ENCODE data around the gene TGFBR1.
A peak's percentile ranks its signal among the peaks of the same experiment; 100 is the strongest.

Gene TGFBR1

DNA sequence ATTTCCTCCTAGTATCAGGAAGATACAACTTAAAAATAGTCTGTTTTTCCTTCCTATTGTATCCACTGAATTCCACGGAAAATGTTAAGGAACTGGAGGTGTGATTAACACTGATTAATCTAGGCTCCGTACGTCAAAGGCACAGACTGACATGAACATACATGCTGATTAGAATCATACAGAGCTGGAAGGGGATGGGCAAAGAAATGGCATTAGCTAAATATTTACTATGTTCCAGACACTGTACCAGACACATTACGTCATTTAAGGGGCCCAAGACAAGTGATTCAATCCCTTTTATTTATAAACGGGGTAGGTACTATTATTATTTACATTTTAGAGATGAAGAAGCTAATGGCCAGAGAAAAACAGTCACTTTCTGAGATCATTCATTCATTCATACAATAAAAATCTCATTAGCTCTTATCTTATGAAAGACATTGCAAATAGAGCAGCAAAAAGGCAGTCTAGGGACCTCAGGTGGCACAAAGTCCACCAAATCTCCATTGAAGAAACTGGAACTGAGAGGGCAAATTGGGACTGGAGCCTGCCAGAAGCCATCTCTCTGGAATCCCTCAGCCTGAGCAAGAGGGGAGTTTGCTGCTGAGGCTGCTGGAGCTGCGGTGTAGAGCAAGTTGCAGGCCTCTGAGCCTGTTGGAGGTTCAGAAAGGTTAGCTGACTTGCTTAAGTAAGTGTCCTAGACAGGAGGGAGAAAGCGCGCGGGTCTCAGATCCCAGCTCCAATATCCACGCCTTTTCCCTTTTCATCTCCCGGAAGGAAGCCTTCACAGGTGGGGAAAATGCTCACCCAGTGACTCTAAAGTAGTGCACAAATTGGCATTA is 1.6 kb upstream of the TGFBR1 start:
- no peak for DNase-seq
- in situ Hi-C loops (cut with MboI; ENCODE audit: low pct_unique_long_range_greater_than_20kb, low sequenced_read_pairs), result no loop called here

DNA sequence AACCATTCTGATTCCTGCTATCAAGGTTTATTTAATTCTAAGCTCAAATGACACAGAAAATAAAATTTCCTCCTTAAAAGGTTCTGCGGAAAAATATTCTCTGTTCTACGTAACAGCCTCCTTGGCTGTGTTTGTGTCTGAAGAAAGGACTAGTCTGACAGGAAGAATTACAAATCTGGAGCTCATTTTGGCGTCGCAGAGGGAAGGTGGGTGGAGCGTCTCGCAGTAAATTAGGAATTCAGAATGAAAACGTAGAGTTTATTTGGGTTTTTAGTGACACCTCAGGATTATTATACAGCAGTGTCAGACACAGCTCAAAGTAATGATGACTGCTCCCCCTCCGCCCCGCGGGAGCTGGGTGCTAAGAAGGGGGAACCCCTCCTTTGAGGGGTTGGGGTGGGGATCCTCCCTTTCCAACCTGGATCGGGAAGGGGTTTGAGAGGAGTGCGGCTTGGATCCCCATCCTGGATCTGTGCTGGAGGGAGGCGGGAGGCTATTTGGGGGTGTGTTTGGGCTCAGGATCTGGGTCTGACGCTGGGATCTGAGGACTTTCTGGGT is 933 bp upstream of the TGFBR1 start:
- DNase-seq, result no peak
- in situ Hi-C loops (cut with MboI; ENCODE audit: low pct_unique_long_range_greater_than_20kb, low sequenced_read_pairs), result no loop called here

DNA sequence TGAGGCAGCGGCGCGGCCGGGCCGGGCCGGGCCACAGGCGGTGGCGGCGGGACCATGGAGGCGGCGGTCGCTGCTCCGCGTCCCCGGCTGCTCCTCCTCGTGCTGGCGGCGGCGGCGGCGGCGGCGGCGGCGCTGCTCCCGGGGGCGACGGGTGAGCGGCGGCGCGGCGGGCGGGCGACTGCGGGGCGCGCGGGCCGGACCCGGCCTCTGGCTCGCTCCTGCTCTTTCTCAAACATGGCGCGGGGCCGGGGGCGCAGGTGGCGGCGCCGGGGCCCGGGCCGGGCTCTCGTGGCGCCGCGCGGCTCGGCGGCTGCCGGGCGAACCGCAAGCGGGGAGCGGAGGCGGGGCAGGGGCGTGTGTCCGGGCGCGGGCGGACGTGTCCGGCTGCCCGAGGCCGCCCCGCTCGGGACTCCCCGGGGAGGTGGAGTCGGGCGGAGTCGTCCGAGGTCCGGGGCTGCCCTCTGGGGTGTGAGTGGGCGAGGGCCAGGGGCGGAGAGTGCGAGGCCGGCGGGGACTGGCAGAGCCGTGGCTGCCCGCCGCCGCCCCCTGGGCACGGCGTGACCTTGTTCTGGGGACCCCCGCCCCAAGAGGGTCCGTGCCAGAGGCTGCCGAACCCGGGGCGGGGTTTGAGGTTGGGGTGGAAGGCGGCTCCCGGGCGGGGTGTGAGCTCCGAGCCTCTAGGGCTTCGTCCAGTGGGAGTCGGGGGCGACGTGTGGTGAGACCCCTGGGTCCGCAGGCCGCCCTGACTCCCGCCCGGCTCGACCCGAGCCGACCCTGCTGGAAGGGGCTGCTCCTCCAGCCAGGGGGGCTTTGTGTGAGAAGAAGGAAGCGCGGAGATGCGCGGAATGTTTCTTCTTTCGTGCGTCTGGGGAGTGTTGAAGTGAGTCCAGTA is 485 bp downstream of the TGFBR1 start:
- peak; percentile 60 for DNase-seq
- in situ Hi-C loops (cut with MboI; ENCODE audit: low pct_unique_long_range_greater_than_20kb, low sequenced_read_pairs), result no loop called here

DNA sequence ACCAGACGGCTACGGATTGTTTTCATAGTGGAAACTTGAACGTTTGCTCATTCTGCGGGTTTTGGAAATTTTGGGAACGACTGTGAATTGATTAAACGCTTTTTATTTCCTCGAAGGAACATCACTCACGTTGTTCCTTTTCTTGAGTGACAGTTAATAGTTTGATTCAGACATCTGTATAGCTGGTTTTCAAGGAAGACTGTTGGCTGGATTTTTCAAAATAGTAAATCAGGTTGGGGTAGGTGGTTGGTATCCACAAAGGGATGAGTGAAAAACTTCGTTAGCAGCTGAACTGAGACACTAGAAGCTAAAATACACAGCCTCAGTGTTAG is 1.1 kb downstream of the TGFBR1 start:
- in situ Hi-C loops (cut with MboI; ENCODE audit: low pct_unique_long_range_greater_than_20kb, low sequenced_read_pairs), result no loop called here
- DNase-seq, result no peak

DNA sequence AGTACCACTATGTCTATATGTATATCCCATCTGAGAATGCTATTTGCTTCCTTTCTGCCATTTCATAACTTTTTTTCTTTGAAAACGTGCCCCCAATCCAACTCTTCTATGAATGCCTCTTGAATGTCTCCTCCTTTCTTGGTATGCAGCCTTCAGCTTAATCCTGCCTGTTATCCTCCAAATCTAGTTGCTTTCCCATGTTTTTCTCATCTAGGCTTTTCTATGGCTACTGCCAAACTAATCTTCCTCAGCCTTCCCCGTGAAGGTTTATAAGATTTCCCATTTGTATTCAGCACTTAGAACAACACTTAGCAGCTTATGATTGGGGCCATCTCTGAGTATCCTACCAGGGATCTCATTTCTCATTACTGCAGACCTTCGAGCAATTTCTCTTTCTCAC is 2.5 kb downstream of the TGFBR1 start:
- DNase-seq, result no peak
- in situ Hi-C loops (cut with MboI; ENCODE audit: low pct_unique_long_range_greater_than_20kb, low sequenced_read_pairs), result no loop called here

DNA sequence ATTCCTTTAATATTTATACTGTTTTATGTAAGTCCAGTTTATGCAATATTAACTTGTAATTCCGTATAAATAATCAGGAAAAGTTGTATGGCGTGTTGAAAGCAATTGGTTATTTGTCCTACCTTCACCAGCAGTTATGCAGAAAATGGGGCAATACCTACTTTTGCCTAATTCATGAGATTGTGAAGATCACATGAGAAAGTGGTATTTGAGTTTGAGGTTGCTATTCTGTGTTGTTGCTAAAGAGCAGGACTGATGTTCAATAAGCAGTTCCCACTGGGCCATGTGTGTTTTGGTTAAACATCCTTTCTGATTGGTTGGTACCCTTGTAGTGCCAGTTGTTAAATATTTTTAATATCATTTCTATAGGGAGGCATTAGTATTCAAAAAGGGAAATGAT is 3.2 kb downstream of the TGFBR1 start:
- no peak for DNase-seq
- in situ Hi-C loops (cut with MboI; ENCODE audit: low pct_unique_long_range_greater_than_20kb, low sequenced_read_pairs), result no loop called here

DNA sequence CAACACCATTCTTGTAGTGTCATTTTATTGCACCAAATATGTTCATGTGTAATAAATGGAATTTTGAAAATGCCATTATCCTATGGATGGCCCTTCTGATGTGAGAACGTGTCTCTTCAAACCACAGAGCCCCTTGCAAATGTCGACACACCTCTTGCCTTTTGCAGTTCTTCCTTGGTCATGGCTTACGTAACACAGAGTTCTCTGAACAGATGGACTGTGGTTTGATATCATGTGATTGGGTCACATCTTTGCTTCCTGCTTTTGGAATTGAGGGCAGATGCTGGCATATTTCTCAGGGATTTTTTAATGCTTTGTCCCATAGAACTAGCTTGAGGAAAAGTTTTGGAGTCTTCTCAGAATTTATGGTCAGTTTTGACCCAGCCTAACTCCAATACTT is 4.6 kb downstream of the TGFBR1 start:
- peak; percentile 72 for DNase-seq
- in situ Hi-C loops (cut with MboI; ENCODE audit: low pct_unique_long_range_greater_than_20kb, low sequenced_read_pairs), result no loop called here

DNA sequence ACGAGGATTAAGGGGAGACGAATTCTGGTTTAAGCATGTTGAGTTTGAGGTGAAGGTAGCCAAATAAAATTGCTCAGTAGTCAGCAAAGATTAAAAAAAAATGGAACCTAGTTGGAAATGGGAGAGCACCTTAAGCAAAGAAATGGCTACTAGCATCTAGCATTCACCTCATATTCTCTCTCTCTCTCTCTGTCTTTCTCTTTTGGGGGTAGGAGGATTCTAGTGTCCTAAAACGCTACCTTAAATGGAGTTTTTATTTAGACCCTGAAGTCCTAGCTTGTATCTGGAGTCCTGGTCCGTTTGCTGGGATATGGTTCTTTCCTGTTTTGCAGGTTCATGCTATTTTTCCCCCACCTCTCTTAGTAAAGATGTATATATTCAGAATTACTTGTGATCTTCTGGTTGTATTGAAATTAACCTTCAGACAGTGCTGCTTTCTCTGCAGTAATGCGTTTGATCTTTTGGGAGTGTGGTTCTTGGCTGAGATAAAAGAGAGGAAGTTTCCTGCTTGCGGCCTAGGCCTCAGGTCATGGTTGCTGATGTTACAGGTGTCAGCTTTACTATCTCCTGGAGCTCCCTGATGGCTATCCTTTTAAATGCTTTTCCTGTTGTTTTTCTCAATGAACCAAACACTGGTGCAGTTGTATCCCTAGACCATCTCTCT is 8.0 kb downstream of the TGFBR1 start:
- DNase-seq, result no peak
- in situ Hi-C loops (cut with MboI; ENCODE audit: low pct_unique_long_range_greater_than_20kb, low sequenced_read_pairs), result no loop called here

DNA sequence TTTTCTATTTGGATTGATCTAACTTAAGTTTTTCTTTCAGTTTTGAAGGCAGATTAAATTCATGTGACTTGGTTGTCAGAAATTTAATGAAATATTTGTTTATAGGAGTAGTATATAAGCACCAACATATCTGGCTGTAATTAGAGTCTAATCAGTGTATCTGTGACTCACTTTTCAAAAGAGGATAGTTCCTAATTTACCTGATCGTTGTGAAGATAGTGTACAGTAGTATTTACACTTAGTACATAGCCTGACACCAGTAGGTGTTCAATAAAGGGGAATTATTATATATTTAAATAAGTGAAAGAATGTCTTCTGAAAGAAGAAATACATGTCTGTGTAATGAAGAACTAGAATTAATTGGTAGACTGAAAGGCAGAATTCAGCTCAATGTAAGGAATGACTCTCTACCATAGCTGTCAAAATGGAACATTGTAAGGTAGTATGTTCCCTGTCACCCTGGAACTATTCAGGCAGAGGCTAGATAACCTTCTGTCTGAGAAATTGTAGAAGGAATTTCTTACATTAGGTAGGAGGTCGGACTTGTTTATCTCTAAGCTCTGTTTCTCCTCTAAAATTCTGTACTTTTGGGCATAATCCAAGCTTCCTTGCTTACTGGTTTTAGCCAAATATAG is 8.6 kb downstream of the TGFBR1 start:
- no peak for DNase-seq
- in situ Hi-C loops (cut with MboI; ENCODE audit: low pct_unique_long_range_greater_than_20kb, low sequenced_read_pairs), result no loop called here

DNA sequence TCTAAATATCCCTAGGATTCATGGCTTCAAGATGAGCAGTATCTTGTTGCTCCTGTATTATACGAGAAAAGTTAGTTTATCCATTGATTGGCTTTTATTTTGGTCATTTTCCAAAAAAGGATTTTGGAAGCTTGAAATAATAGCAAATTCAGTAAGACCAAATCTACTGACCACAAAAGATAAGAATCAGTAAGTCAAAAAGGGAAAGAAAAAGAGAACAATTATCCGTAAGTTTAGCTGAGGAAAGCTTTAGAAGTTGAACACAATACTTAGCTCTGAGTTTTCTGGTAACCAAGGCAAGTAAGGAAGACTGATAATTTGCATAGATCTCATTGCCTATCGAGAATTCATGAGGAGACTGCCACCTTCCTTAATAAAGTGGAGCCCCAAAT is 9.1 kb downstream of the TGFBR1 start:
- in situ Hi-C loops (cut with MboI; ENCODE audit: low pct_unique_long_range_greater_than_20kb, low sequenced_read_pairs), result no loop called here
- no peak for DNase-seq

DNA sequence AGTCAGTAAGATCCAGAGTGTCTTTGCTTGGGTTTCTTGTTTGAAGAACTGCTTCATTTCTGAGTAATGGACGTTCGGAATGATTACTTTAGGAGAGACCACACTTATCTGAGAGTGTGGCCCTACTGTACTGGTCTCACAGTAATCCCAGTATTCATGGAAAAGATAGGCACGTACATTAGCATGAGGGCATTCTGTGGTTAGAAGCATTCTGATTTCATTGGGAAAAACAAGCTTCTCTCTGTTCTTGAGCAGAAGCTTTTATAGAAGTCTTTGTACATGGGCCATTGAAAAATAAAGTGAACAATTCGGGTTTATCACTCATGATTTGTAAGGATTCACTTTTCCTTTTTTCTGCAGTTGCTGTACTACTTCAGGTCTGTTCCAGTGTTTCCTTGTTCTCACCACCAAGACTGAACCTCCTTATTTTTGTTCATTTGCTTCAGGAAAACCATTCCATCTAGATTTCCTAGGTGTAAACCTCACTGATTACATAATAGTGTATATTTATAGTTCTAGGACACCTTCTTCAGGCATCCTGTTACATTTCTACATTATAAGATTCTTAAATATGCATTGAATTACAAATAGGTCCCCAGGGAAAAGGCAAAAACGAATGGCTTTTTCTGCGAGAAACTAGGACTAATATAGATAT is 10.1 kb downstream of the TGFBR1 start:
- in situ Hi-C loops (cut with MboI; ENCODE audit: low pct_unique_long_range_greater_than_20kb, low sequenced_read_pairs), result no loop called here
- no peak for DNase-seq

DNA sequence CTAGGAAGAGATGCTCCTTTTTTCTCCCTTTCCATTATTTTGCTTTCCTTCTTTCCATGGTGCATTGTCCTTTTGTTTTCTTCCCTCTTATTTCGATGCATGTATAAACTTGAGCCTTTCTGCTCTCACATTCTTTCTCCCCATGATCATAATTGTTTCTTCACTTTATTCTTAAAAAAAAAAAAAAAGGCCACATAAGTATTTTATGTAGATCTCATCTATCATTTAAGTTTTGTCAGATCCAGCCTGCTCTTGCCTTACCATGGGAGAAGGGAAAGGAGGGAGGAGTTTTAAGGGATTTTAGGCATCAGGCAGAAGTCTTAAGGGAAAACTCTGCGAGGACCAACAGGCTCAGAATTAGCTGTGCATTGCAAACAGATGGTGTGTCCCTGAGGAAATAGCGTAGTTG is 11.1 kb downstream of the TGFBR1 start:
- DNase-seq, result no peak
- in situ Hi-C loops (cut with MboI; ENCODE audit: low pct_unique_long_range_greater_than_20kb, low sequenced_read_pairs), result no loop called here

DNA sequence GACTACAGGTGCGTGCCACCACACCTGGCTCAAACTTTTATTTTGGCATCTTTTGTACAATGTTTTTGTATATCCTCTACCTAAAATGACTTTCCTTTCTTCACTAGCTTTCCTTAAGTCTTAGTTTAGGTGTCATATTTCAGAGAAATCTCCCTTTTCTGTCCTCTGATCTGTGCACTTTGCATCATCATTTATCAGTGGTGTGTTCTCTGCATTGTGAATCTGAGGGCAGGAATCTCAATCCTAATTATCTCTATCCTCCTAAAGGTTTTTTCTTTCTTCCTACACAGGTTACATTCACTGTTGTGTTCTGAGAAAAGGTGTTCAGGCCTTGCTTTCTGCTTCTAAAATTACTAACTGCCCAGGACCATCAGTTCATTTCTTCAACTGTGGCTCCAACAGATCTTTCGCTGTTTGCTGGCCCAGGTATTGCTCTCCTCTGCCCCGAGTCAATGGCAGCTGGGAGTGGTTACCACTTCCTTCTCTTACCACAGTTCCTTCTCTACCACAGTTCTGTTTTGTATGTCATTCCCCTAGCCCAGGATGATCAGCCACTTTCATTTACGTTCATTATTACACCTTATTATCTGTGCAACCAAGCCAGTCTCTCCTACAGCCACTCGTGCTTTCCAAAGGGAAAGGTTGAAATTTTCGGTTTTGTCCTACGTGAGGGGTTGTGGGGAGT is 14.0 kb downstream of the TGFBR1 start:
- peak; percentile 71 for DNase-seq
- in situ Hi-C loops (cut with MboI; ENCODE audit: low pct_unique_long_range_greater_than_20kb, low sequenced_read_pairs), result no loop called here

DNA sequence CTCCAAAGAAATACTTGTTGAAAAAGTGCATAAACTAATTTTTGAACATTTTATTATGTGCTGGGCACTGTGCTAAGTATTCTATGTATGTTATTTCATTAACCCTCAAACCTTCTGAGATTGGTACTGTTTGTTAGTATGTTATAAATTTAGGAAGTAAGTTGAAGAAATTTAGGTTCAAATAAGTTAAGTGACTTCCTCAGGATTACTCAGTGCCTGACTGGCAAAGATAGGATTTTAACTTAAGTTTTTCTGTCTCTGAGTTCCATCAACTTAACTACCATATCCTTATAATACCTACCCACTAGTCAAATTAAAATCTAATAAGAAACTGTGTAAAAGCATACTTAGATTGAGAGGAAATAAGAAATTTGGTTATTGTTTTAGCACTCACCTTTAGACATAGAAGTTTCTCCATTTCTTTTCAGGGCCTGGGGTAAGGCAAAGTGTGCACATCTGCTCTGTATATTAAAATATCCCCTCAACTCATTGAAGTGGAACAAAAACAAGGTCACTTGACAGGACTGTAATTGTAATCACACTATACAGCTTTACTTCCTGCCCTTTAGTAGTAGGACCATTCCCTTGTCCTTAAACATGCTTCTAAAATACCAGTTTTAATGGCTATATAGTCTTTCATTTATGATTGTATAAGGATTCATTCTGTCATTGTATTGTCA is 15.2 kb downstream of the TGFBR1 start:
- no peak for DNase-seq
- in situ Hi-C loops (cut with MboI; ENCODE audit: low pct_unique_long_range_greater_than_20kb, low sequenced_read_pairs), result no loop called here

DNA sequence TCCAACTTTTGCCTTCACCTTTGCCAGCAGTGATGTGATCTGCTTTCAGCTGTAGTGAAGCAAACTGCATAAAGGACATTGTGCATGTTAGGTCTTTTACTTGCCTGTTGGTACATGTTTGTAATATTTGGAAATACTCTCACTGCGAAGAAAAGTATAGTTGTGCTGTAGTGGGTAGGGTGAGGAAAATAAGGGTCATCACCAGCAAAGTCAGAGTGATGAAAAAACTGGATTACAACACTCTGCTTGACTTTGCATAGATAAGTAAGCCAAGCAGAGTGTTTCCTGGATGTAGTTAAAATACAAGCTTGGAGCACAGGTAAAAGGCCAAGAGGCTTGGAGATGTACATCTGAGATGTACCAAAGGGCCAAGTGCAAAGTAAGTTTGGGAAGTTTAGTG is 16.7 kb downstream of the TGFBR1 start:
- DNase-seq, result no peak
- in situ Hi-C loops (cut with MboI; ENCODE audit: low pct_unique_long_range_greater_than_20kb, low sequenced_read_pairs), result no loop called here

DNA sequence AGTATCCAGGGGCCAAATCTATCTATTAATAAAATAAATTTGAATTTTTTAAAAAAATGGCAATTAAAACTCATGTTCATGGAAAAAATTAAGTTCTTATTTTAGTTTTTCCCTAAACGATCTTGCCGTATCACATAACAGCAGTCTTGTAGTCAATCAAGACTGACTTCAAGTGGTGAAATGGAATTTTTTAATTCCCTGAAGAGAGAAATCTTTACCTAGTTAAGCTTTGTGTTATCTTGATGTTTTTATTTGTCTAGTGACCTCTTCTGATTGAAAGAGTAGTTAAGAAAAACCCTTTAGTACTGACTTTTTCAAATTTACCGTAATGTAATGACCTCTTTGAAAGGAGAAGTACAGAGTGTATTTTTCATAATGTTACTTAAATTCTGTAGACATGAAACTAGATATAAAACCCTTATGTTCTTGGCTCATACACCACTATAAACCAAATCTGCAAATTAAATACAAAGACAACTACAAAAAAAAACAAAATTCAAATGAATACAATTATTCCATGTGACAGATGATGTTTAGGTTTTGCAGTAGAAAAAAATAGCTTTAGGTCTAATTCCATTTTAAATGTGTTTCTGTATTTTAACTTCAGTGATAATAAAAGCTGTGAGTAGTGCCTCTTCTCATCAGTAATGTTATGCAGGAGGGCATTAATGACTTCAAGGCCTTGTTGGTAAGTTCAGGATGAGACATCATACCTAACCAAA is 19.8 kb downstream of the TGFBR1 start:
- in situ Hi-C loops (cut with MboI; ENCODE audit: low pct_unique_long_range_greater_than_20kb, low sequenced_read_pairs), result loop anchor here (25.0 kb wide), 1 partner anchor 287 kb away; no protein-coding TSS in a partner anchor

DNA sequence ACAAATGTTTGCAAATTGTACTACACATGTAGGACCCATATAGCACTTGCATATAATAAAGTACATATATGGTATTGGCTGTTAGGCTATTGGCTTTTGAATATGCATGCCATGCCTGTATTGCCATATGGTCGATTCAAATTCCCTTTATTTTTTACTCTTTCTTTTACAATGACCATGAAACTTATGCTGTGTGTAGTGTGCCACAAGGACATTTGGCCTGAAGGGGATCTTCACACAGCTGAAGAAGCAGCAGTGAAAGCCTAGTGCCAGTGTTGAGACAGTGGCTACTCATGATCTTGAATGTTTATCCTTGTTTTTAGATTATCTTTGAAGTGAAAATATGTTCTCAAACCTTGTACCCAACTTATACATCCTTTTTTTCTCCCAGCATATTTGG is 20.5 kb downstream of the TGFBR1 start:
- DNase-seq, result no peak
- in situ Hi-C loops (cut with MboI; ENCODE audit: low pct_unique_long_range_greater_than_20kb, low sequenced_read_pairs), result loop anchor here (25.0 kb wide), 1 partner anchor 288 kb away; no protein-coding TSS in a partner anchor

More for the DNA sequence above, 19.8 kb downstream of the TGFBR1 start:
- no peak for DNase-seq
